Neural cell (in vitro differentiated cells): ENCODE data around the gene NFAT5. TPM values are rescaled to one million over a fixed set of nuclear protein-coding genes. Genes with fewer than 3 reads are reported as not detected.
"Not testable (repeated sequence)": the region's sequence is repeated elsewhere in the genome, so short reads cannot be mapped to it uniquely, and the experiment has no call there.

Experiments used
- H2AFZ ChIP-seq: fragments of 200-600, 300-800 bp; sonication (generic), shearing (Covaris generic); 2 replicates; pipeline ENCODE4 v1.6.0; 2014; ENCODE audit warnings: low read depth, mild to moderate bottlenecking, antibody characterized with exemption, low read length, moderate library complexity
- H3F3A ChIP-seq: fragments of 200-600 bp; shearing (Covaris generic); 2 replicates; pipeline ENCODE4 v1.6.1; 2016; ENCODE audit warnings: mild to moderate bottlenecking, moderate library complexity, mixed read lengths, antibody characterized with exemption, low read length; ENCODE audit not compliant: insufficient read depth, poor library complexity, severe bottlenecking
- H3K27ac ChIP-seq: fragments of 200-600, 300-800 bp; sonication (generic), shearing (Covaris generic); 2 replicates; pipeline ENCODE4 v1.5.1; 2014; ENCODE audit warnings: mild to moderate bottlenecking, low read length, moderate library complexity
- H3K27me3 ChIP-seq: fragments of 300-800, 200-600 bp; sonication (generic), shearing (Covaris generic); 2 replicates; pipeline ENCODE4 v1.6.0; 2014; ENCODE audit warnings: mild to moderate bottlenecking, low read depth, low read length, moderate library complexity; ENCODE audit not compliant: insufficient read depth
- H3K36me3 ChIP-seq: fragments of 300-800, 200-600 bp; sonication (generic), shearing (Covaris generic); 2 replicates; pipeline ENCODE4 v1.5.1; 2014; ENCODE audit warnings: mild to moderate bottlenecking, antibody characterized with exemption, low read length, moderate library complexity; ENCODE audit not compliant: insufficient read depth
- H3K4me2 ChIP-seq: fragments of 300-800, 200-600 bp; sonication (generic), shearing (Covaris generic); 2 replicates; pipeline ENCODE4 v1.6.0; 2014; ENCODE audit warnings: mild to moderate bottlenecking, low read length
- H3K4me3 ChIP-seq: fragments of 300-800, 200-600 bp; sonication (generic), shearing (Covaris generic); 2 replicates; pipeline ENCODE4 v1.5.1; 2014; ENCODE audit warnings: mild to moderate bottlenecking, low read length, moderate library complexity
- H3K79me2 ChIP-seq: fragments of 200-600 bp; shearing (Covaris generic); replicated peaks from 2 replicates; pipeline ENCODE4 v1.6.0; 2014; ENCODE audit warnings: mild to moderate bottlenecking, low read length, moderate library complexity; ENCODE audit not compliant: insufficient read depth
- H3K9ac ChIP-seq: fragments of 300-800, 200-600 bp; sonication (generic), shearing (Covaris generic); 2 replicates; pipeline ENCODE4 v1.6.1; 2016; ENCODE audit warnings: mild to moderate bottlenecking, low read length, mixed read lengths
- H3K9me2 ChIP-seq: fragments of 200-600 bp; shearing (Covaris generic); 2 replicates; pipeline ENCODE4 v1.6.1; 2016; ENCODE audit warnings: mild to moderate bottlenecking, low read length, mixed read lengths; ENCODE audit not compliant: insufficient read depth
- H3K9me3 ChIP-seq: fragments of 200-600, 300-800 bp; sonication (generic), shearing (Covaris generic); 2 replicates; pipeline ENCODE4 v1.6.1; 2016; ENCODE audit warnings: mild to moderate bottlenecking, mixed run types, low read length, moderate library complexity, mixed read lengths
- H4K20me1 ChIP-seq: fragments of 200-600 bp; shearing (Covaris generic); 2 replicates; pipeline ENCODE4 v1.6.1; 2016; ENCODE audit warnings: mild to moderate bottlenecking, mixed run types; ENCODE audit not compliant: insufficient read depth
- EP300 ChIP-seq: fragments of 450-650 bp; conservative IDR thresholded peaks from 2 replicates; pipeline ENCODE4 v1.6.1; 2014; ENCODE audit warnings: antibody characterized with exemption, mild to moderate bottlenecking, moderate library complexity; ENCODE audit not compliant: poor library complexity, severe bottlenecking
- EZH2 ChIP-seq: fragments of 200-600, 300-800 bp; shearing (Covaris generic), sonication (generic); IDR thresholded peaks from 2 replicates; pipeline ENCODE4 v1.6.1; 2014; ENCODE audit warnings: antibody characterized with exemption, low read length, borderline replicate concordance, mild to moderate bottlenecking; ENCODE audit not compliant: insufficient read depth, poor library complexity, severe bottlenecking
- MXI1 ChIP-seq: fragments of 450-650 bp; conservative IDR thresholded peaks from 2 replicates; pipeline ENCODE4 v1.6.1; 2014; ENCODE audit warnings: antibody characterized with exemption, mild to moderate bottlenecking; ENCODE audit not compliant: poor library complexity, severe bottlenecking
- POLR2AphosphoS5 ChIP-seq: IDR thresholded peaks from 2 replicates; pipeline ENCODE4 v1.6.1; 2012
- RAD21 ChIP-seq: fragments of 450-650 bp; conservative IDR thresholded peaks from 2 replicates; pipeline ENCODE4 v1.6.1; 2014; ENCODE audit warnings: antibody characterized with exemption, mild to moderate bottlenecking, moderate library complexity
- REST ChIP-seq: IDR thresholded peaks from 2 replicates; pipeline ENCODE4 v1.6.1; 2012; ENCODE audit warnings: borderline replicate concordance
- SMC3 ChIP-seq: fragments of 450-650 bp; conservative IDR thresholded peaks from 2 replicates; pipeline ENCODE4 v1.6.1; 2014; ENCODE audit warnings: antibody characterized with exemption, mild to moderate bottlenecking, moderate library complexity; ENCODE audit not compliant: poor library complexity
- TAF1 ChIP-seq: IDR thresholded peaks from 2 replicates; pipeline ENCODE4 v1.6.1; 2012; ENCODE audit warnings: low read depth
- polyA plus RNA-seq: library from polyadenylated mRNA; depleted of rRNA; stranded (reverse); fragments of >200 nt; gene quantifications from 2 replicates; pipeline ENCODE4 v1.2.3, GENCODE V29; 2014
- TF ChIP-seq, protein P1 (sequence below): fragments of 450-650 bp; IDR thresholded peaks from 2 replicates; pipeline ENCODE4 v1.5.1; 2014; ENCODE audit warnings: antibody characterized with exemption, mild to moderate bottlenecking, moderate library complexity; ENCODE audit not compliant: poor library complexity, severe bottlenecking

The NFAT5 gene
- polyA plus RNA-seq, 1 donor from 2014 or later, result 9.2 TPM

DNA sequence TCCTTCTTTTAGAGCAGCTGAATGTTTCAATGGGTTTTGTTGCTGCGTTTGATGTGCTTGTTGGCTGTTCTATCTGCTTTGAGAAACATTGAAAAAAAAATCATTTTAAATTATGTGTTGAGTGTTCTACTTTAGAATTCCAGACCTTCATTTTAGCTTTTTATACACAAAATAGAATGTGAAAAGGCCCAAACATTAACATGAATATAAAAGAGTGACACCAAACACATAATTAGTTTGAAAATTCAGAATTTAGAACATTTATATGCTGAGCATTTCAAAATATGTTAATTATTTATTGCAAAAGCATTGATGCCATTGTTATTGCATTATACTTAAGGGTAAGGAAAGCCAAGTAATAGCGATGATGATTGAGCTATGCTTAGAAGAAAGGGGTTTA is 2.9 kb downstream of the NFAT5 start (continued):
- TF ChIP-seq, protein P1, sequence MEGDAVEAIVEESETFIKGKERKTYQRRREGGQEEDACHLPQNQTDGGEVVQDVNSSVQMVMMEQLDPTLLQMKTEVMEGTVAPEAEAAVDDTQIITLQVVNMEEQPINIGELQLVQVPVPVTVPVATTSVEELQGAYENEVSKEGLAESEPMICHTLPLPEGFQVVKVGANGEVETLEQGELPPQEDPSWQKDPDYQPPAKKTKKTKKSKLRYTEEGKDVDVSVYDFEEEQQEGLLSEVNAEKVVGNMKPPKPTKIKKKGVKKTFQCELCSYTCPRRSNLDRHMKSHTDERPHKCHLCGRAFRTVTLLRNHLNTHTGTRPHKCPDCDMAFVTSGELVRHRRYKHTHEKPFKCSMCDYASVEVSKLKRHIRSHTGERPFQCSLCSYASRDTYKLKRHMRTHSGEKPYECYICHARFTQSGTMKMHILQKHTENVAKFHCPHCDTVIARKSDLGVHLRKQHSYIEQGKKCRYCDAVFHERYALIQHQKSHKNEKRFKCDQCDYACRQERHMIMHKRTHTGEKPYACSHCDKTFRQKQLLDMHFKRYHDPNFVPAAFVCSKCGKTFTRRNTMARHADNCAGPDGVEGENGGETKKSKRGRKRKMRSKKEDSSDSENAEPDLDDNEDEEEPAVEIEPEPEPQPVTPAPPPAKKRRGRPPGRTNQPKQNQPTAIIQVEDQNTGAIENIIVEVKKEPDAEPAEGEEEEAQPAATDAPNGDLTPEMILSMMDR, result no peak

- not testable (repeated sequence) for H4K20me1 ChIP-seq, H3K36me3 ChIP-seq, H2AFZ ChIP-seq, H3K9me3 ChIP-seq, H3K9me2 ChIP-seq, H3K9ac ChIP-seq, H3K4me3 ChIP-seq, H3F3A ChIP-seq, H3K27me3 ChIP-seq, H3K4me2 ChIP-seq, H3K27ac ChIP-seq
- peaks cover 36% of the 10 kb centered on the region for H3K79me2 ChIP-seq
Observed at GRCh38 chr16:69578771-69579170, 13.0 kb downstream of the NFAT5 start.

- no peak for TF ChIP-seq TAF1
- TF ChIP-seq MXI1, result no peak
- TF ChIP-seq POLR2AphosphoS5, result no peak
- TF ChIP-seq, protein P1, result no peak
- no peak for TF ChIP-seq EP300
- TF ChIP-seq EZH2, result no peak
- TF ChIP-seq REST, result no peak
- TF ChIP-seq RAD21, result no peak
- no peak for TF ChIP-seq SMC3
- H3K27ac ChIP-seq, result no peak overlapping the region
- no peaks in the 10 kb centered on the region for H3K9me3 ChIP-seq
- no peaks in the 10 kb centered on the region for H3K9me2 ChIP-seq
- H3K4me3 ChIP-seq, result no peak overlapping the region
- H3K4me2 ChIP-seq, result no peak overlapping the region
- no peaks in the 10 kb centered on the region for H3F3A ChIP-seq
- no peaks in the 10 kb centered on the region for H3K36me3 ChIP-seq
- no peaks in the 10 kb centered on the region for H3K27me3 ChIP-seq
- H3K9ac ChIP-seq, result no peak overlapping the region
- H3K79me2 ChIP-seq, result peaks cover 30% of the 10 kb centered on the region
- H4K20me1 ChIP-seq, result no peaks in the 10 kb centered on the region
- no peak overlapping the region for H2AFZ ChIP-seq
Observed at GRCh38 chr16:69579783-69580481, 14.2 kb downstream of the NFAT5 start.
